ENCODE data around the gene PLCB4.

The PLCB4 gene

GRCh38 chr20:9082741-9083140 is 13.9 kb downstream of the PLCB4 start:
- DNase-seq (ENCODE audit: extremely low read depth, low read depth) = no peak
- no peak for TF ChIP-seq CTCF (IDR thresholded peaks at IDR 0.05; ENCODE audit: low read depth, low read length)

GRCh38 chr20:9087531-9088217 is 18.8 kb downstream of the PLCB4 start:
- DNase-seq (ENCODE audit: extremely low read depth, low read depth) = no peak
- no peak for TF ChIP-seq CTCF (IDR thresholded peaks at IDR 0.05; ENCODE audit: low read depth, low read length)

- DNase-seq (ENCODE audit: extremely low read depth, low read depth) = no peak
- no peak for TF ChIP-seq CTCF (IDR thresholded peaks at IDR 0.05; ENCODE audit: low read depth, low read length)
Observed at GRCh38 chr20:9088556-9088955, 19.7 kb downstream of the PLCB4 start.

- DNase-seq (ENCODE audit: extremely low read depth, low read depth) = no peak
- no peak for TF ChIP-seq CTCF (IDR thresholded peaks at IDR 0.05; ENCODE audit: low read depth, low read length)
Observed at GRCh38 chr20:9092113-9092512, 23.2 kb downstream of the PLCB4 start.

- no peak for DNase-seq (ENCODE audit: extremely low read depth, low read depth)
- TF ChIP-seq CTCF (IDR thresholded peaks at IDR 0.05; ENCODE audit: low read depth, low read length) = no peak
Observed at GRCh38 chr20:9092655-9093054, 23.8 kb downstream of the PLCB4 start.

GRCh38 chr20:9093218-9093957 is 24.5 kb downstream of the PLCB4 start:
- TF ChIP-seq CTCF (IDR thresholded peaks at IDR 0.05; ENCODE audit: low read depth, low read length) = no peak
- DNase-seq (ENCODE audit: extremely low read depth, low read depth) = no peak

- DNase-seq (ENCODE audit: extremely low read depth, low read depth) = no peak
- TF ChIP-seq CTCF (IDR thresholded peaks at IDR 0.05; ENCODE audit: low read depth, low read length) = no peak
Observed at GRCh38 chr20:9099372-9099771, 30.5 kb downstream of the PLCB4 start.
